A549 (cell line): ENCODE measurements around the gene RAPGEF5. TPM values are rescaled to one million over a fixed set of nuclear protein-coding genes. Genes with fewer than 3 reads are reported as not detected.
"Not testable (repeated sequence)": the region's sequence is repeated elsewhere in the genome, so short reads cannot be mapped to it uniquely, and the experiment has no call there.

Experiments
- ATAC-seq, 2 experiments: fragments of 200-7000 bp in 1 of 2; fragments of >200 bp in 1 of 2; cut with Nextera tagmentation in 1 of 2; cut with Tn5 transposase in 1 of 2; 3 replicates each; pipeline versions ENCODE4 v1.8.0 to v1.9.1; 2018 to 2020; ENCODE audit warnings: mild to moderate bottlenecking in 1 of 2, moderate library complexity in 1 of 2
- CTCF ChIA-PET: fragments of 300-600 bp; sonication (Branson Sonifier 250); formaldehyde crosslinking; extraction: SDS; loops from one replicate; lab custom pipeline; 2021; ENCODE audit warnings: antibody characterized with exemption, inconsistent platforms; lab: Yijun Ruan, JAX
- POLR2A ChIA-PET: fragments of 350-600 bp; formaldehyde crosslinking; extraction: SDS; loops from one replicate; lab custom pipeline; 2021; ENCODE audit warnings: antibody characterized with exemption, inconsistent platforms; lab: Yijun Ruan, JAX
- DNase-seq, 2 experiments: peaks; one replicate each; pipeline versions ENCODE4 v3.0.0 to v3.0.0-alpha.2; 2011 to 2016; ENCODE audit warnings: low read depth in 1 of 2, low spot score in 1 of 2
- FAIRE-seq: peaks from 2 replicates; lab custom pipeline; 2011; peaks lifted over from hg19 to GRCh38; lab: Jason Lieb, UNC
- H3K27ac ChIP-seq, 2 experiments: fragments of >200 bp; sonication (Bioruptor Twin); formaldehyde crosslinking; 3 replicates each; pipeline ENCODE4 v1.5.1; 2016 to 2017
- H3K4me1 ChIP-seq: fragments of >200 bp; sonication (Bioruptor Twin); formaldehyde crosslinking; 3 replicates; pipeline ENCODE4 v1.6.1; 2016
- H3K4me2 ChIP-seq: fragments of >200 bp; sonication (Bioruptor Twin); formaldehyde crosslinking; 3 replicates; pipeline ENCODE4 v1.6.1; 2016
- H3K4me3 ChIP-seq: fragments of >200 bp; sonication (Bioruptor Twin); formaldehyde crosslinking; 3 replicates; pipeline ENCODE4 v1.5.1; 2016
- H3K9me3 ChIP-seq: fragments of >200 bp; sonication (Bioruptor Twin); formaldehyde crosslinking; 3 replicates; pipeline ENCODE4 v1.6.1; 2016
- CEBPB ChIP-seq, 2 experiments: fragments of >200 bp in 1 of 2; sonication (Bioruptor Twin) in 1 of 2; formaldehyde crosslinking in 1 of 2; IDR thresholded peaks; 2 replicates each; pipeline ENCODE4 v1.6.1; 2012 to 2016
- CHD2 ChIP-seq: fragments of 150-350 bp; IDR thresholded peaks from 2 replicates; pipeline ENCODE4 v1.6.1; 2014; ENCODE audit warnings: low read length; ENCODE audit not compliant: partially characterized antibody
- E2F6 ChIP-seq: IDR thresholded peaks from 2 replicates; pipeline ENCODE4 v1.6.1; 2012; ENCODE audit warnings: low read depth, borderline replicate concordance
- EHMT2 ChIP-seq: fragments of 200-600 bp; sonication (generic); IDR thresholded peaks from 2 replicates; pipeline ENCODE4 v1.6.1; 2016; ENCODE audit warnings: antibody characterized with exemption, low read depth, mild to moderate bottlenecking, moderate library complexity
- ESRRA ChIP-seq: fragments of 150-350 bp; IDR thresholded peaks from 2 replicates; pipeline ENCODE4 v1.6.1; 2014; ENCODE audit warnings: mild to moderate bottlenecking, low read length, borderline replicate concordance
- FOSB ChIP-seq: fragments of 250-450 bp; sonication (Bioruptor Pico); IDR thresholded peaks from 2 replicates; pipeline ENCODE4 v1.5.0; 2020; ENCODE audit warnings: mild to moderate bottlenecking, moderate library complexity
- FOSL2 ChIP-seq, 2 experiments: fragments of 450-650 bp in 1 of 2; fragments of >200 bp in 1 of 2; sonication (Bioruptor Twin) in 1 of 2; formaldehyde crosslinking; IDR thresholded peaks; 2 replicates each; pipeline versions ENCODE4 v1.5.0 to v1.6.1; 2016 to 2020; ENCODE audit warnings: mild to moderate bottlenecking in 1 of 2, moderate library complexity in 1 of 2
- HOXA7 ChIP-seq: fragments of 250-450 bp; sonication (Bioruptor Pico); IDR thresholded peaks from 2 replicates; pipeline ENCODE4 v1.5.0; 2020; ENCODE audit warnings: mild to moderate bottlenecking, moderate library complexity
- JUN ChIP-seq, 2 experiments: fragments of >200 bp; sonication (Bioruptor Twin); formaldehyde crosslinking; IDR thresholded peaks; 2 replicates in 1 of 2; 3 replicates in 1 of 2; pipeline ENCODE4 v1.6.1; 2016 to 2017
- JUNB ChIP-seq: fragments of >200 bp; sonication (Bioruptor Twin); formaldehyde crosslinking; IDR thresholded peaks from 2 replicates; pipeline ENCODE4 v1.6.1; 2016
- MAFK ChIP-seq: fragments of 450-650 bp; IDR thresholded peaks from 2 replicates; pipeline ENCODE4 v1.6.1; 2014; ENCODE audit not compliant: partially characterized antibody
- MAZ ChIP-seq: fragments of 150-350 bp; IDR thresholded peaks from 2 replicates; pipeline ENCODE4 v1.6.1; 2014; ENCODE audit warnings: antibody characterized with exemption, low read depth, low read length, borderline replicate concordance
- NFE2L2 ChIP-seq: fragments of 150-350 bp; conservative IDR thresholded peaks from 2 replicates; pipeline ENCODE4 v1.6.1; 2014; ENCODE audit warnings: low read length
- RAD21 ChIP-seq, 2 experiments: fragments of >200 bp in 1 of 2; sonication (Bioruptor Twin) in 1 of 2; formaldehyde crosslinking in 1 of 2; IDR thresholded peaks in 1 of 2; conservative IDR thresholded peaks in 1 of 2; 2 replicates in 1 of 2; 3 replicates in 1 of 2; pipeline ENCODE4 v1.6.1; 2012 to 2018; ENCODE audit warnings: inconsistent platforms in 1 of 2
- RCOR1 ChIP-seq: fragments of 150-350 bp; IDR thresholded peaks from 2 replicates; pipeline ENCODE4 v1.6.1; 2014; ENCODE audit warnings: antibody characterized with exemption, low read length, low read depth
- REST ChIP-seq: fragments of 200-600 bp; sonication (generic); IDR thresholded peaks from 2 replicates; pipeline ENCODE4 v1.6.1; 2016; ENCODE audit warnings: antibody characterized with exemption, mild to moderate bottlenecking, moderate library complexity
- ZFP36 ChIP-seq: fragments of 450-650 bp; IDR thresholded peaks from 2 replicates; pipeline ENCODE4 v1.6.1; 2014; ENCODE audit warnings: borderline replicate concordance; ENCODE audit not compliant: partially characterized antibody
- whole genome bisulfite sequencing: methylation state at CpG from one replicate; pipeline ENCODE4 v1.1.6; 2017; ENCODE audit errors: missing lambda C conversion rate; 5-methylcytosine and 5-hydroxymethylcytosine counted together
- polyA plus RNA-seq, 4 experiments: library from polyadenylated mRNA; depleted of rRNA in 3 of 4; stranded (reverse); fragments of >200 nt; fragmentation: RNase III in 1 of 4; extraction: RNeasy Plus Mini Kit Qiagen cat#74134 plus additional on column Dnase treatment in 1 of 4; gene quantifications; 2 replicates in 3 of 4; 3 replicates in 1 of 4; pipeline ENCODE4 v1.2.3, GENCODE V29; 2011 to 2017

RAPGEF5 gene
- polyA plus RNA-seq, 2 of the 4 experiments (the other 2 are of a cell fraction): 0.03 to 0.14 TPM

GRCh38 chr7:22093001-22093400 lies 264.0 kb downstream of the RAPGEF5 start (continued):
- no peak for TF ChIP-seq EHMT2
- no peak for TF ChIP-seq JUN (IDR thresholded peaks at IDR 0.05)
- TF ChIP-seq HOXA7 (CRISPR knock-in tag): no peak
- no peak for TF ChIP-seq FOSL2 (IDR thresholded peaks at IDR 0.05)
- TF ChIP-seq FOSL2 (CRISPR knock-in tag; IDR thresholded peaks at IDR 0.05): no peak
- TF ChIP-seq JUNB: no peak

- H3K9me3 ChIP-seq, DNase-seq, H3K27ac ChIP-seq, H3K4me1 ChIP-seq, H3K4me3 ChIP-seq, FAIRE-seq, ATAC-seq, H3K4me2 ChIP-seq, POLR2A ChIA-PET: not testable (repeated sequence)
- CTCF ChIA-PET: interaction anchor here (0.6 to 4.5 kb wide), 4 partner anchors 8 to 19 kb away, joined by 3 to 31 read pairs (median 4); no protein-coding TSS in a partner anchor
- 70% methylated on average over 11 of the region's 11 CpGs for WGBS
- peak; percentile 8 for TF ChIP-seq MAFK
Measured at GRCh38 chr7:22090958-22091525, 265.9 kb downstream of the RAPGEF5 start.

- 67% methylated on average over 10 of the region's 24 CpGs for WGBS
- ChIA-PET POLR2A (no interaction called here), CTCF (interaction anchor here (0.6 to 4.5 kb wide), 5 partner anchors 7 to 19 kb away, joined by 3 to 31 read pairs (median 6); no protein-coding TSS in a partner anchor)
- no peak overlapping the region for H3K4me2 ChIP-seq
- DNase-seq (no peak), ATAC-seq (no peak), FAIRE-seq (no peak)
- H3K9me3 ChIP-seq: no peaks in the 10 kb centered on the region
- no peaks in the 10 kb centered on the region for H3K4me1 ChIP-seq
- TF ChIP-seq REST (no peak), E2F6 (no peak), FOSB (CRISPR knock-in tag) (no peak), RAD21 (conservative IDR thresholded peaks at IDR 0.05 in 1 of 2, IDR thresholded peaks at IDR 0.05 in 1 of 2) (no peak)
- H3K4me3 ChIP-seq: no peak overlapping the region
- no peak overlapping the region for H3K27ac ChIP-seq
Measured at GRCh38 chr7:22090512-22090911, 266.4 kb downstream of the RAPGEF5 start.

- FAIRE-seq (no peak), DNase-seq (no peak), ATAC-seq (no peak)
- Histone ChIP-seq H3K4me2 (no peak overlapping the region), H3K4me1 (no peaks in the 10 kb centered on the region), H3K9me3 (no peaks in the 10 kb centered on the region), H3K4me3 (no peak overlapping the region), H3K27ac (no peak overlapping the region)
- TF ChIP-seq JUN (IDR thresholded peaks at IDR 0.05): no peak
- no peak for TF ChIP-seq FOSL2 (IDR thresholded peaks at IDR 0.05)
- TF ChIP-seq FOSL2 (CRISPR knock-in tag; IDR thresholded peaks at IDR 0.05): no peak
- no peak for TF ChIP-seq CEBPB (IDR thresholded peaks at IDR 0.05)
- no peak for TF ChIP-seq NFE2L2
- no peak for TF ChIP-seq EHMT2
- no peak for TF ChIP-seq ZFP36
- no peak for TF ChIP-seq CHD2
- TF ChIP-seq RCOR1: no peak
- TF ChIP-seq ESRRA: no peak
- no peak for TF ChIP-seq MAZ
- TF ChIP-seq REST: no peak
- ChIA-PET CTCF (interaction anchor here (1.5 kb wide), 1 partner anchor 20 kb away, joined by 6 read pairs; no protein-coding TSS in a partner anchor), POLR2A (no interaction called here)
- 52% methylated on average over 18 of the region's 22 CpGs for WGBS
Measured at GRCh38 chr7:22090107-22090506, 266.8 kb downstream of the RAPGEF5 start.
